Urinary bladder (tissue), 4 donors: ENCODE results near the gene CYB5RL. TPM values are rescaled to one million over a fixed set of nuclear protein-coding genes. Genes with fewer than 3 reads are reported as not detected.

Source experiments
- DNase-seq: peaks from one replicate; pipeline ENCODE4 v3.0.0-alpha.2; 2015; ENCODE audit errors: extremely low spot score
- H3K27ac ChIP-seq: one replicate; pipeline ENCODE4 v1.5.1; 2013; ENCODE audit warnings: low read depth, mild to moderate bottlenecking, moderate library complexity
- H3K36me3 ChIP-seq: one replicate; pipeline ENCODE4 v1.6.1; 2013; ENCODE audit warnings: mild to moderate bottlenecking, moderate library complexity; ENCODE audit not compliant: insufficient read depth
- H3K4me1 ChIP-seq: one replicate; pipeline ENCODE4 v1.6.1; 2013; ENCODE audit warnings: mild to moderate bottlenecking, moderate library complexity; ENCODE audit not compliant: insufficient read depth
- H3K4me3 ChIP-seq: one replicate; pipeline ENCODE4 v1.5.1; 2013; ENCODE audit warnings: low read depth, low read length
- WGBS: extraction: QIAGEN DNeasy Blood & Tissue Kit; methylation state at CpG from one replicate; pipeline ENCODE4 v1.1.7; 2013; 5-methylcytosine and 5-hydroxymethylcytosine counted together
- polyA plus RNA-seq: library from polyadenylated mRNA; stranded (reverse); fragments of 200-250 nt; gene quantifications from one replicate; pipeline ENCODE4 v1.2.3, GENCODE V29; 2013
- total RNA-seq: library from RNA; depleted of rRNA; stranded (reverse); fragments of >200 nt; gene quantifications from one replicate; pipeline ENCODE4 v1.2.3, GENCODE V29; 2014
- donor health status: healthy with polysubstance abuse.
- donor health status: healthy.

Gene CYB5RL
- total and polyA plus RNA-seq, 2 donors = 3.8 to 6.6 TPM

DNA sequence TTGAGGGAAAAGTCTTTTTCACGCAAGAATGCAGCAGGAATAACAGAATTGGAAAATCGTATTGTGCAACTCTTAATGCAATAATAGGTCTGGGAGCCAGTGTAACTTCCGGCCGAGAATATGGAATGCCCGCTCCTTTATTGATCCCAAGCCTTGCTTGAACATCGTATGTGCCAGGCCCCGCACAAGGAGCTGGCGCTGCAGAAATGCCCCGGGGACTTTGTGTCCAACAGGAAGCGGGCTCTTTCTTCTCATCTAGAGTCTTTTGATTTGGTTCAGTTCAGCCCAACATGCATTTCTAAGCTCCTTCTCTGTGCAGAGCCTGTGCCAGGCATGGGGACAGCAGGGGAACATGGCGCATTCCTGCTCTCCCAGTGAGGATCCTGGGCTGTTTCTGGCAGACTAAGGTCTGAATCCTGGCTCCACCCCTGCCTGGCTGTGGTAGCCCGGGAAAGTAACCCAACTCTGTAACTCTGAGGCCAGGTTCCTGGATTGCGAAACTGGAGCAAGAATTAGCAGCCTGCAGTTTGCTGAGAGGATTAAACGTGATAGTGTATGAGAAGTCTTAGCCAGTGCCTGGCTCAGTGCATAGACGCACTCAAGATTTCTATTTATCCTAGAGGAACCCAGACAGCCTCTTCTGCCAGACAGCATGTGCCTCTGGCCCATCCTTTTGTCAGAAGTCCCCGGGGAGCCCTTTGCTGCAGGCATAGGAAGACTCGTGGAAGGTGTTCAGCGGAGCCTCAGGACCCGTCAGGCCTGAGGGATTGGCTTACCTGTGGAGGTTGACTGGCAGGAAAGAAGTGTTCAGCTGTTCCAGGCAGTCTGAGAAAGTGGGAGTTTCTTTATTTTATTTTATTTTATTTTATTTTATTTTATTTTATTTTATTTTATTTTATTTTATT is 46.0 kb downstream of the CYB5RL start:
- Histone ChIP-seq H3K4me3 (no peak overlapping the region), H3K36me3 (no peaks in the 10 kb centered on the region), H3K27ac (no peak overlapping the region), H3K4me1 (no peaks in the 10 kb centered on the region)
- no peak for DNase-seq
- 52% methylated on average over 19 of the region's 19 CpGs for WGBS

DNA sequence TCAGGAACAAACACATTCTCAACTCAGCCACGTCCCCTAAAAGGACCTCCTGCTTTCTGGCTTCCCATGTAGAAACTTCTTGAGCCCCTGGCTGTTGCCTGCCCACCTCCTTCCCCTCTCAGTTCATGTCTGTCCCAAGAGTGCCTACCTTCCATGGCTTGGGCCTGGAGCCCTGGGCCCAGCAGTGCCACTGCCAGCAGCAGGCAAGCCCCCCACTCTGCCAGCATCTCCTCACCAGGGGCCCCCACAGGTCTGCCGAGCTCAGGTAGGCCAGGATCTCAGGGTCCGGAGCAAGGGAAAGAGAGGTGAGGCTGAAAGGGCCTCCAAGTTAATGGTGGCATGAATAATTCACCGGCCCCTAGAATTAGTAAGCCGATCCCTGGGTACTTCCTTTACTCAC is 47.1 kb downstream of the CYB5RL start, which contains the start of gene CDCP2:
Gene CDCP2, minus strand, starts transcription at position 305 of the 400 bp plus-strand sequence. Its CDS starts 78 bp downstream, at position 227.
- DNase-seq = no peak
- Histone ChIP-seq H3K27ac (no peak within 1 kb of the TSS), H3K4me1 (no peaks in the 10 kb centered on the region), H3K36me3 (no peaks in the 10 kb centered on the region), H3K4me3 (no peak within 1 kb of the TSS)
- 94% methylated on average over 5 of the region's 5 CpGs for WGBS

DNA sequence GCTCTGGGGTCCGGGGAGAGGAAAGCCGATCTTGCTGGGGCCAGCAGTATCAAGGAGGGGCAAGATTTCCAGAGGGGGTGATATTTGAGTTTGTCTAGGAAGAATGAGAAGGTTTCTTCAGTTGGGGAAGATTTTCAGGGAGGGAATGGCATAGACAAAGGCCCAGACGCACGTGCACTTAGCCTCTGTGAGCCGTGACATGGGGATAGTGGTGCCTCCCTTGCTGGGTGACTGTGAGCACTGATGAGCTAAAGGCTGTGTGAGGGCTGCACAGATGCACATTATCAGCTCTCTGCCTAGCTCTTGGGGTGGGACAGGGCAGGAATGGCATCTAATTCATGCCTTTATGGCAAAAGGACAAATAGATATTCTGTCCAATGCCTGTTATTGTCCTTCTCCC is 48.8 kb downstream of the CYB5RL start:
- Histone ChIP-seq H3K4me1 (no peaks in the 10 kb centered on the region), H3K4me3 (no peak overlapping the region), H3K36me3 (no peaks in the 10 kb centered on the region), H3K27ac (no peak overlapping the region)
- WGBS = 83% methylated on average over 5 of the region's 5 CpGs
- DNase-seq = no peak

Other genes with a start within 250 kb of the CYB5RL start
- not detected for gene LDLRAD1, start 181.8 kb downstream of the CYB5RL start, total RNA-seq
- not detected for gene LDLRAD1, start 181.8 kb downstream of the CYB5RL start, polyA plus RNA-seq
- 276 TPM for gene TMEM59, start 146.8 kb downstream of the CYB5RL start, total RNA-seq
- 398 TPM for gene TMEM59, start 146.8 kb downstream of the CYB5RL start, polyA plus RNA-seq
- gene TCEANC2, start 146.4 kb downstream of the CYB5RL start, total RNA-seq = 7.6 TPM
- gene TCEANC2, start 146.4 kb downstream of the CYB5RL start, polyA plus RNA-seq = 3.4 TPM
- not detected for gene CDCP2, start 47.0 kb downstream of the CYB5RL start, total RNA-seq
- not detected for gene CDCP2, start 47.0 kb downstream of the CYB5RL start, polyA plus RNA-seq
- gene MRPL37, start 137 bp upstream of the CYB5RL start, total RNA-seq = 18.8 TPM
- 48.9 TPM for gene MRPL37, start 137 bp upstream of the CYB5RL start, polyA plus RNA-seq
- 21.7 TPM for gene SSBP3, start 206.4 kb upstream of the CYB5RL start, total RNA-seq
- 59.1 TPM for gene SSBP3, start 206.4 kb upstream of the CYB5RL start, polyA plus RNA-seq